HCT116 (cell line): ENCODE results near the gene SPTBN4. TPM values are rescaled to one million over a fixed set of nuclear protein-coding genes. Genes with fewer than 3 reads are reported as not detected.
A peak's percentile ranks its signal among the peaks of the same experiment; 100 is the strongest.

Experiments
- ATAC-seq: fragments of 200-7000 bp; cut with Tn5 transposase; 2 replicates; pipeline ENCODE4 v1.9.1; 2020; ENCODE audit warnings: mild to moderate bottlenecking, moderate library complexity
- BruUV-seq: library from RNA; stranded (reverse); fragments of 400-500 nt; replicated peaks from 2 replicates; lab custom pipeline; 2021; lab: Mats Ljungman, UMichigan
- CTCF ChIA-PET: fragments of 300-600 bp; sonication (Branson Sonifier 250); formaldehyde crosslinking; loops from one replicate; lab custom pipeline; 2021; ENCODE audit warnings: antibody characterized with exemption; lab: Charles Lee
- POLR2A ChIA-PET: fragments of 300-600, 350-600 bp; sonication (Branson Sonifier 250); formaldehyde crosslinking; loops from one replicate; lab custom pipeline; 2021; ENCODE audit warnings: antibody characterized with exemption; lab: Charles Lee
- RAD21 ChIA-PET, 2 experiments: fragments of 300-600 bp; sonication (Branson Sonifier 250); formaldehyde crosslinking; loops; one replicate each; lab custom pipeline; 2023; ENCODE audit warnings: low total read pairs in 2 of 2; ENCODE audit not compliant: uncharacterized antibody in 2 of 2, unreplicated experiment in 2 of 2, low non-redundant PET in 1 of 2; lab: Charles Lee
- DNase-seq: peaks from one replicate; pipeline ENCODE4 v3.0.0-alpha.2; 2010; ENCODE audit warnings: low read depth, low spot score
- H2AFZ ChIP-seq: fragments of 200-600 bp; shearing (Covaris generic), sonication (generic); 2 replicates; pipeline ENCODE4 v1.6.1; 2017; ENCODE audit warnings: low read depth, mixed run types, mixed read lengths, antibody characterized with exemption, low read length; ENCODE audit not compliant: poor library complexity, severe bottlenecking
- H3K27ac ChIP-seq: 2 replicates; pipeline ENCODE4 v1.5.1; 2012; ENCODE audit warnings: low read depth, low read length
- H3K27me3 ChIP-seq: fragments of 200-600 bp; sonication (generic); 2 replicates; pipeline ENCODE4 v1.6.1; 2016; ENCODE audit warnings: mixed run types, low read length, mixed read lengths; ENCODE audit not compliant: insufficient read depth
- H3K36me3 ChIP-seq, 2 experiments: fragments of 200-500 bp in 1 of 2; fragments of 200-600 bp in 1 of 2; sonication (Bioruptor generic) in 1 of 2; sonication (generic) in 1 of 2; 2 replicates each; pipeline versions ENCODE4 v1.5.1 to v1.6.1; 2014 to 2016; ENCODE audit warnings: low read length in 2 of 2, inconsistent platforms in 1 of 2, mixed read lengths in 1 of 2, mixed run types in 1 of 2; ENCODE audit not compliant: insufficient read depth in 2 of 2, control insufficient read depth in 1 of 2
- H3K4me1 ChIP-seq, 2 experiments: fragments of 200-600 bp in 1 of 2; sonication (generic) in 1 of 2; 2 replicates each; pipeline versions ENCODE4 v1.5.1 to v1.6.1; 2012 to 2017; ENCODE audit warnings: low read length in 2 of 2, inconsistent platforms in 1 of 2, mild to moderate bottlenecking in 1 of 2, mixed read lengths in 1 of 2, mixed run types in 1 of 2, moderate library complexity in 1 of 2; ENCODE audit not compliant: insufficient read depth in 2 of 2, control insufficient read depth in 1 of 2
- H3K4me2 ChIP-seq: fragments of 200-600 bp; sonication (generic); 2 replicates; pipeline ENCODE4 v1.6.1; 2017; ENCODE audit warnings: mixed run types, low read length, mixed read lengths
- H3K4me3 ChIP-seq, 2 experiments: fragments of 200-600 bp in 1 of 2; sonication (generic) in 1 of 2; replicated peaks in 1 of 2; 2 replicates each; pipeline ENCODE4 v1.5.1; 2011 to 2016; ENCODE audit warnings: low read length in 2 of 2, control low read depth in 1 of 2, low read depth in 1 of 2, mild to moderate bottlenecking in 1 of 2, mixed read lengths in 1 of 2, mixed run types in 1 of 2
- H3K79me2 ChIP-seq: fragments of 200-600 bp; sonication (generic); 2 replicates; pipeline ENCODE4 v1.6.1; 2017; ENCODE audit warnings: mild to moderate bottlenecking, mixed run types, low read length, moderate library complexity, mixed read lengths; ENCODE audit not compliant: insufficient read depth
- H3K9ac ChIP-seq: fragments of 200-600 bp; sonication (generic); 2 replicates; pipeline ENCODE4 v1.6.1; 2016; ENCODE audit warnings: low read length, mixed read lengths
- H3K9me2 ChIP-seq: fragments of 200-600 bp; sonication (generic), shearing (Covaris generic); 2 replicates; pipeline ENCODE4 v1.6.1; 2017; ENCODE audit warnings: mixed run types, mild to moderate bottlenecking, moderate library complexity; ENCODE audit not compliant: insufficient read depth
- H3K9me3 ChIP-seq, 2 experiments: fragments of 200-500 bp in 1 of 2; fragments of 200-600 bp in 1 of 2; sonication (Bioruptor generic) in 1 of 2; sonication (generic) in 1 of 2; 2 replicates each; pipeline ENCODE4 v1.6.1; 2014 to 2017; ENCODE audit warnings: low read length in 2 of 2, mixed read lengths in 2 of 2, inconsistent platforms in 1 of 2, low read depth in 1 of 2, mild to moderate bottlenecking in 1 of 2, mixed run types in 1 of 2, moderate library complexity in 1 of 2; ENCODE audit not compliant: control insufficient read depth in 1 of 2, insufficient read depth in 1 of 2
- H4K20me1 ChIP-seq: fragments of 200-600 bp; sonication (generic), shearing (Covaris generic); 2 replicates; pipeline ENCODE4 v1.6.1; 2017; ENCODE audit warnings: mixed run types, mild to moderate bottlenecking, moderate library complexity; ENCODE audit not compliant: insufficient read depth
- EGR1 ChIP-seq: IDR thresholded peaks from 2 replicates; pipeline ENCODE4 v1.6.1; 2012; ENCODE audit warnings: low read depth
- ELF1 ChIP-seq: IDR thresholded peaks from 2 replicates; pipeline ENCODE4 v1.6.1; 2012; ENCODE audit warnings: low read depth, borderline replicate concordance
- EZH2 ChIP-seq: fragments of 200-600 bp; sonication (generic); IDR thresholded peaks from 2 replicates; pipeline ENCODE4 v1.6.1; 2017; ENCODE audit warnings: antibody characterized with exemption, mixed run types
- FOSL1 ChIP-seq: IDR thresholded peaks from 2 replicates; pipeline ENCODE4 v1.6.1; 2012; ENCODE audit warnings: low read depth
- RAD21 ChIP-seq: IDR thresholded peaks from 2 replicates; pipeline ENCODE4 v1.6.1; 2012; ENCODE audit warnings: low read depth, mild to moderate bottlenecking
- SIN3A ChIP-seq: IDR thresholded peaks from 2 replicates; pipeline ENCODE4 v1.6.1; 2012; ENCODE audit warnings: low read depth
- SP1 ChIP-seq: IDR thresholded peaks from 2 replicates; pipeline ENCODE4 v1.6.1; 2012; ENCODE audit warnings: low read depth
- TCF7L2 ChIP-seq: IDR thresholded peaks from 2 replicates; pipeline ENCODE4 v1.7.0; 2011; ENCODE audit warnings: borderline replicate concordance, inconsistent platforms; ENCODE audit not compliant: insufficient read depth, insufficient read length; ENCODE audit errors: extremely low read depth
- intact Hi-C: fragments of 100-400 bp; cut with micrococcal nuclease; formaldehyde crosslinking; loops from 2 replicates; pipeline ENCODE4 v1.10.0; 2022
- total RNA-seq: library from RNA; stranded (reverse); gene quantifications from one replicate; pipeline ENCODE4 v1.2.1, GENCODE V29; 2021; ENCODE audit not compliant: unreplicated experiment
- TF ChIP-seq, protein P1 (sequence below), 3 experiments: fragments of 200-600 bp in 1 of 3; sonication (generic) in 1 of 3; IDR thresholded peaks in 2 of 3; conservative IDR thresholded peaks in 1 of 3; 2 replicates each; pipeline ENCODE4 v1.5.1; 2012 to 2017; ENCODE audit warnings: low read depth in 2 of 3, low read length in 2 of 3, antibody characterized with exemption in 1 of 3, borderline replicate concordance in 1 of 3, control low read depth in 1 of 3, mild to moderate bottlenecking in 1 of 3, mixed read lengths in 1 of 3, mixed run types in 1 of 3, moderate library complexity in 1 of 3; ENCODE audit not compliant: insufficient read depth in 1 of 3
- TF ChIP-seq, protein P2 (sequence below): IDR thresholded peaks from 2 replicates; pipeline ENCODE4 v1.6.1; 2012; ENCODE audit warnings: low read depth

The SPTBN4 gene
- total RNA-seq, 1 experiment from 2014 or later = 4.6 TPM

GRCh38 chr19:40512110-40512472 lies 45.3 kb downstream of the SPTBN4 start:
- intact Hi-C loops = no loop called here
- Histone ChIP-seq H3K27ac (no peak overlapping the region), H3K36me3 (no peaks in the 10 kb centered on the region), H3K9ac (no peak overlapping the region), H3K4me2 (no peak overlapping the region), H4K20me1 (no peaks in the 10 kb centered on the region), H3K9me2 (no peaks in the 10 kb centered on the region), H3K4me3 (no peak overlapping the region), H3K4me1 (no peaks in the 10 kb centered on the region), H2AFZ (no peak overlapping the region), H3K9me3 (no peaks in the 10 kb centered on the region), H3K79me2 (no peaks in the 10 kb centered on the region), H3K27me3 (no peaks in the 10 kb centered on the region)
- ChIA-PET POLR2A (no interaction called here), CTCF (no interaction called here), RAD21 (no interaction called here)
- BruUV-seq = no TSS peak
- TF ChIP-seq, protein P1, sequence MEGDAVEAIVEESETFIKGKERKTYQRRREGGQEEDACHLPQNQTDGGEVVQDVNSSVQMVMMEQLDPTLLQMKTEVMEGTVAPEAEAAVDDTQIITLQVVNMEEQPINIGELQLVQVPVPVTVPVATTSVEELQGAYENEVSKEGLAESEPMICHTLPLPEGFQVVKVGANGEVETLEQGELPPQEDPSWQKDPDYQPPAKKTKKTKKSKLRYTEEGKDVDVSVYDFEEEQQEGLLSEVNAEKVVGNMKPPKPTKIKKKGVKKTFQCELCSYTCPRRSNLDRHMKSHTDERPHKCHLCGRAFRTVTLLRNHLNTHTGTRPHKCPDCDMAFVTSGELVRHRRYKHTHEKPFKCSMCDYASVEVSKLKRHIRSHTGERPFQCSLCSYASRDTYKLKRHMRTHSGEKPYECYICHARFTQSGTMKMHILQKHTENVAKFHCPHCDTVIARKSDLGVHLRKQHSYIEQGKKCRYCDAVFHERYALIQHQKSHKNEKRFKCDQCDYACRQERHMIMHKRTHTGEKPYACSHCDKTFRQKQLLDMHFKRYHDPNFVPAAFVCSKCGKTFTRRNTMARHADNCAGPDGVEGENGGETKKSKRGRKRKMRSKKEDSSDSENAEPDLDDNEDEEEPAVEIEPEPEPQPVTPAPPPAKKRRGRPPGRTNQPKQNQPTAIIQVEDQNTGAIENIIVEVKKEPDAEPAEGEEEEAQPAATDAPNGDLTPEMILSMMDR (IDR thresholded peaks at IDR 0.05 in 2 of 3, conservative IDR thresholded peaks at IDR 0.05 in 1 of 3; ENCODE audit: borderline replicate concordance in 1 of 3, insufficient read depth in 1 of 3, low read depth in 2 of 3, low read length in 2 of 3) = no peak
- no peak for TF ChIP-seq ELF1
- TF ChIP-seq EZH2 = no peak
- DNase-seq (no peak), ATAC-seq (peak; percentile 38; the same call in 1 of the 2 replicates)

DNA sequence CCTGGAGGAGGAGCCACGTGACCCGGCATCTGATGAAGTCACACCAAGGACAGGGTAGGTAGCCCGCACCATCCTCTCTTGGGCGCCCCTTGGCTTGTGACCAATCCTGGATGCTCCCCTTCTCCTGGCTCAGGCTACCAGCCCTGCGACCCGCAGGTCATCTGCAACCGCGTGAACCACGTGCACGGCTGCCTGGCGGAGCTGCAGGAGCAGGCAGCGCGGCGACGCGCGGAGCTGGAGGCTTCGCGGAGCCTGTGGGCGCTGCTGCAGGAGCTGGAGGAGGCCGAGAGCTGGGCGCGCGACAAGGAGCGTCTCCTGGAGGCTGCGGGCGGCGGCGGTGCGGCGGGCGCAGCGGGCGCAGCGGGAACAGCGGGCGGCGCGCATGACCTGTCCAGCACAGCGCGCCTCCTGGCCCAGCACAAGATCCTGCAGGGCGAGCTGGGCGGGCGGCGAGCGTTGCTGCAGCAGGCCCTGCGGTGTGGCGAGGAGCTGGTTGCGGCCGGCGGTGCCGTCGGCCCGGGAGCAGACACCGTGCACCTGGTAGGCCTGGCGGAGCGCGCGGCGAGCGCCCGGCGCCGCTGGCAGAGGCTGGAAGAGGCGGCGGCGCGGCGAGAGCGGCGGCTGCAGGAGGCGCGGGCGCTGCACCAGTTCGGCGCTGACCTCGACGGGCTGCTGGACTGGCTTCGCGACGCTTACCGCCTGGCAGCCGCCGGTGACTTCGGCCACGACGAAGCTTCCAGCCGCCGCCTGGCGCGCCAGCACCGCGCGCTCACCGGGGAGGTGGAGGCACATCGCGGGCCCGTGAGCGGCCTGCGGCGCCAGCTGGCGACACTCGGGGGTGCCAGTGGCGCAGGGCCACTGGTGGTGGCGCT lies 45.9 kb downstream of the SPTBN4 start:
- no peak overlapping the region for H3K4me3 ChIP-seq
- no peaks in the 10 kb centered on the region for H3K36me3 ChIP-seq
- H3K27ac ChIP-seq = no peak overlapping the region
- no peaks in the 10 kb centered on the region for H3K9me2 ChIP-seq
- RAD21 ChIA-PET = no interaction called here
- no TSS peak for BruUV-seq
- H3K79me2 ChIP-seq = no peaks in the 10 kb centered on the region
- intact Hi-C loops = no loop called here
- no peak overlapping the region for H3K4me2 ChIP-seq
- no peaks in the 10 kb centered on the region for H4K20me1 ChIP-seq
- POLR2A ChIA-PET = no interaction called here
- DNase-seq (no peak), ATAC-seq (no peak)
- no peak overlapping the region for H3K9ac ChIP-seq
- H3K27me3 ChIP-seq = no peaks in the 10 kb centered on the region
- H3K4me1 ChIP-seq = no peaks in the 10 kb centered on the region
- CTCF ChIA-PET = interaction anchor here (0.8 kb wide), 1 partner anchor 11 kb away, joined by 3 read pairs; no protein-coding TSS in a partner anchor
- H3K9me3 ChIP-seq = no peaks in the 10 kb centered on the region
- H2AFZ ChIP-seq = no peak overlapping the region
- no peak for TF ChIP-seq RAD21
- no peak for TF ChIP-seq SIN3A
- TF ChIP-seq, protein P2, sequence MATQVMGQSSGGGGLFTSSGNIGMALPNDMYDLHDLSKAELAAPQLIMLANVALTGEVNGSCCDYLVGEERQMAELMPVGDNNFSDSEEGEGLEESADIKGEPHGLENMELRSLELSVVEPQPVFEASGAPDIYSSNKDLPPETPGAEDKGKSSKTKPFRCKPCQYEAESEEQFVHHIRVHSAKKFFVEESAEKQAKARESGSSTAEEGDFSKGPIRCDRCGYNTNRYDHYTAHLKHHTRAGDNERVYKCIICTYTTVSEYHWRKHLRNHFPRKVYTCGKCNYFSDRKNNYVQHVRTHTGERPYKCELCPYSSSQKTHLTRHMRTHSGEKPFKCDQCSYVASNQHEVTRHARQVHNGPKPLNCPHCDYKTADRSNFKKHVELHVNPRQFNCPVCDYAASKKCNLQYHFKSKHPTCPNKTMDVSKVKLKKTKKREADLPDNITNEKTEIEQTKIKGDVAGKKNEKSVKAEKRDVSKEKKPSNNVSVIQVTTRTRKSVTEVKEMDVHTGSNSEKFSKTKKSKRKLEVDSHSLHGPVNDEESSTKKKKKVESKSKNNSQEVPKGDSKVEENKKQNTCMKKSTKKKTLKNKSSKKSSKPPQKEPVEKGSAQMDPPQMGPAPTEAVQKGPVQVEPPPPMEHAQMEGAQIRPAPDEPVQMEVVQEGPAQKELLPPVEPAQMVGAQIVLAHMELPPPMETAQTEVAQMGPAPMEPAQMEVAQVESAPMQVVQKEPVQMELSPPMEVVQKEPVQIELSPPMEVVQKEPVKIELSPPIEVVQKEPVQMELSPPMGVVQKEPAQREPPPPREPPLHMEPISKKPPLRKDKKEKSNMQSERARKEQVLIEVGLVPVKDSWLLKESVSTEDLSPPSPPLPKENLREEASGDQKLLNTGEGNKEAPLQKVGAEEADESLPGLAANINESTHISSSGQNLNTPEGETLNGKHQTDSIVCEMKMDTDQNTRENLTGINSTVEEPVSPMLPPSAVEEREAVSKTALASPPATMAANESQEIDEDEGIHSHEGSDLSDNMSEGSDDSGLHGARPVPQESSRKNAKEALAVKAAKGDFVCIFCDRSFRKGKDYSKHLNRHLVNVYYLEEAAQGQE = no peak
- TF ChIP-seq TCF7L2 = no peak
- TF ChIP-seq EGR1 = no peak
- TF ChIP-seq FOSL1 = no peak
- TF ChIP-seq, protein P1 (IDR thresholded peaks at IDR 0.05 in 2 of 3, conservative IDR thresholded peaks at IDR 0.05 in 1 of 3; ENCODE audit: borderline replicate concordance in 1 of 3, insufficient read depth in 1 of 3, low read depth in 2 of 3, low read length in 2 of 3) = no peak
- TF ChIP-seq SP1 = no peak
- TF ChIP-seq EZH2 = no peak
